ENCODE results near the gene HOOK2. TPM values are rescaled to one million over a fixed set of nuclear protein-coding genes. Genes with fewer than 3 reads are reported as not detected.

Gene HOOK2
- total and polyA plus RNA-seq, 2 of the 13 experiments (the other 11 are each of a cell fraction or from before 2014, with no cell fraction given): 9.2 to 12.9 TPM

DNA sequence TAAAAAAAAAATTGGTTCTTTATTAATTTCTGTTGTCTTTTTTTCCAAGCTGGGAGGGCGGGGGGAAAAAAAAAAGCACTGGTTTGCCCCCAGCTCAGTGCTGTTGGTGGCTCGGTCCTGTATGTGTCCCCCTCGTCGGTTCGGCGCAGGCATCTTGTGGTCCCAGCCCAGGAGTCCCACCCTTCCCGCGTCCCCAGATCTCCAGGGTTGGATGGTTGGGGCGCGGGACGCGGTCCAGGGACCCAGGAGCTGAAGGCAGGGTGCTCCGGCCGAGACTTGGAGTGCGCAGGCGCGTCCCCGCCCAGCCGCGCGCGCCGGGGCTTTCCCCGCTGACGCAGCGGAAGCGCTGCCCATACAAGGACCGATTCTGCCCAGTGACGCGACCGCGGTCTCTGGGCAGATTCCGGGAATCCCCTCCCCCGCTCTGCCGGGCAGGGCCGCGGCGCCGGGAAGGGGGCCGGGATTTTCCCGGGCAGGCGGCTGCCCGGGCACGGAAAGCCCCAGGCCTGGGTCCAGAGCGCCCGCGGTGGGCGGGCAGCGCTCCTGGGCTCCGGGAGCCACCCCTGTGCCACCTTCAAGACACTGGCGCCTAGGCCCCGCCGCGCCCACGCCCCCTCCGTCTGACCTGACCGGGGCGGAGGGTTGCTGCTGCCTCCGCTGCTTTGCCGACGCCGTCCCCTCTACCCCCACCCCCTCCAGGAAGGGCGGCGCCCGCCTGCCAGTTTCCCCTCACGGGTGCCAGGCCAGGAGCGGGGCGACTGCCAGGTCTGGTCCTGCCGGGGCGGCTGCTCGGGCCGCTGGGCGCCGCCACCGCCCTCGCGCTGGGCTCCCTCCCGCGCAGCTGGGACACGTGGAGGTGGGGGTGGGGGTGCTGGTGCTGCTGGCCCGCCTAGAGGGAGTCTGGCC lies 18.2 kb upstream of the HOOK2 start (continued):
- TF ChIP-seq ZFP82 (CRISPR knock-in tag; IDR thresholded peaks at IDR 0.05; ENCODE audit: borderline replicate concordance) (no peak), HOXA3 (CRISPR knock-in tag; IDR thresholded peaks at IDR 0.05) (peak; percentile 73), ZNF260 (CRISPR knock-in tag; IDR thresholded peaks at IDR 0.05; ENCODE audit: borderline replicate concordance, low read depth) (no peak), ATAD3A (CRISPR knock-in tag; IDR thresholded peaks at IDR 0.05) (no peak), ZNF10 (CRISPR knock-in tag; IDR thresholded peaks at IDR 0.05; ENCODE audit: borderline replicate concordance, low read depth) (no peak), ZHX2 (IDR thresholded peaks at IDR 0.05; ENCODE audit: low read depth) (0 out of 2 replicates have a peak, but pooled peaks have one; percentile 20), ZHX2 (CRISPR knock-in tag; IDR thresholded peaks at IDR 0.05; ENCODE audit: borderline replicate concordance) (no peak), NR2F6 (IDR thresholded peaks at IDR 0.05) (no peak), NR2F6 (CRISPR knock-in tag; IDR thresholded peaks at IDR 0.05) (peak; percentile 21; the same call in 1 of the 2 replicates), ZFAT (CRISPR knock-in tag; conservative IDR thresholded peaks at IDR 0.05) (no peak), ZNF709 (CRISPR knock-in tag; IDR thresholded peaks at IDR 0.05) (0 out of 2 replicates have a peak, but pooled peaks have one; percentile 66), SALL2 (CRISPR knock-in tag; IDR thresholded peaks at IDR 0.05) (0 out of 2 replicates have a peak, but pooled peaks have one; percentile 50), RAD21 (CRISPR knock-in tag; IDR thresholded peaks at IDR 0.05) (peak; percentile 50; the same call in 1 of the 2 replicates), ZSCAN20 (CRISPR knock-in tag; IDR thresholded peaks at IDR 0.05; ENCODE audit: borderline replicate concordance) (peak; percentile 63; the same call in 1 of the 2 replicates), ELF1 (CRISPR knock-in tag; IDR thresholded peaks at IDR 0.05) (peak; percentile 65), RARA (CRISPR knock-in tag; IDR thresholded peaks at IDR 0.05) (no peak), ZNF652 (CRISPR knock-in tag; IDR thresholded peaks at IDR 0.05; ENCODE audit: borderline replicate concordance, low read depth) (no peak), ZMAT3 (CRISPR knock-in tag; conservative IDR thresholded peaks at IDR 0.05) (peak; percentile 67; the same call in 1 of the 2 replicates), SP4 (CRISPR knock-in tag; IDR thresholded peaks at IDR 0.05) (peak; percentile 89)
- TF ChIP-seq, protein P1, sequence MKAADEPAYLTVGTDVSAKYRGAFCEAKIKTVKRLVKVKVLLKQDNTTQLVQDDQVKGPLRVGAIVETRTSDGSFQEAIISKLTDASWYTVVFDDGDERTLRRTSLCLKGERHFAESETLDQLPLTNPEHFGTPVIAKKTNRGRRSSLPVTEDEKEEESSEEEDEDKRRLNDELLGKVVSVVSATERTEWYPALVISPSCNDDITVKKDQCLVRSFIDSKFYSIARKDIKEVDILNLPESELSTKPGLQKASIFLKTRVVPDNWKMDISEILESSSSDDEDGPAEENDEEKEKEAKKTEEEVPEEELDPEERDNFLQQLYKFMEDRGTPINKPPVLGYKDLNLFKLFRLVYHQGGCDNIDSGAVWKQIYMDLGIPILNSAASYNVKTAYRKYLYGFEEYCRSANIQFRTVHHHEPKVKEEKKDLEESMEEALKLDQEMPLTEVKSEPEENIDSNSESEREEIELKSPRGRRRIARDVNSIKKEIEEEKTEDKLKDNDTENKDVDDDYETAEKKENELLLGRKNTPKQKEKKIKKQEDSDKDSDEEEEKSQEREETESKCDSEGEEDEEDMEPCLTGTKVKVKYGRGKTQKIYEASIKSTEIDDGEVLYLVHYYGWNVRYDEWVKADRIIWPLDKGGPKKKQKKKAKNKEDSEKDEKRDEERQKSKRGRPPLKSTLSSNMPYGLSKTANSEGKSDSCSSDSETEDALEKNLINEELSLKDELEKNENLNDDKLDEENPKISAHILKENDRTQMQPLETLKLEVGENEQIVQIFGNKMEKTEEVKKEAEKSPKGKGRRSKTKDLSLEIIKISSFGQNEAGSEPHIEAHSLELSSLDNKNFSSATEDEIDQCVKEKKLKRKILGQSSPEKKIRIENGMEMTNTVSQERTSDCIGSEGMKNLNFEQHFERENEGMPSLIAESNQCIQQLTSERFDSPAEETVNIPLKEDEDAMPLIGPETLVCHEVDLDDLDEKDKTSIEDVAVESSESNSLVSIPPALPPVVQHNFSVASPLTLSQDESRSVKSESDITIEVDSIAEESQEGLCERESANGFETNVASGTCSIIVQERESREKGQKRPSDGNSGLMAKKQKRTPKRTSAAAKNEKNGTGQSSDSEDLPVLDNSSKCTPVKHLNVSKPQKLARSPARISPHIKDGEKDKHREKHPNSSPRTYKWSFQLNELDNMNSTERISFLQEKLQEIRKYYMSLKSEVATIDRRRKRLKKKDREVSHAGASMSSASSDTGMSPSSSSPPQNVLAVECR (CRISPR knock-in tag; IDR thresholded peaks at IDR 0.05; ENCODE audit: borderline replicate concordance): peak; percentile 89

Measured in HepG2 (cell line).